ENCODE measurements around the gene SCLT1. TPM values are rescaled to one million over a fixed set of nuclear protein-coding genes. Genes with fewer than 3 reads are reported as not detected.

The SCLT1 gene
- total RNA-seq, 1 experiment from 2014 or later = 13.3 TPM

GRCh38 chr4:129110931-129111330 lies 17.6 kb upstream of the SCLT1 start:
- ATAC-seq (no peak), DNase-seq (ENCODE audit: low read depth, low spot score) (no peak)
- Histone ChIP-seq H3K36me3 (ENCODE audit: control insufficient read depth in 1 of 2, insufficient read depth in 2 of 2, low read length in 2 of 2) (no peaks in the 10 kb centered on the region), H3K27me3 (ENCODE audit: insufficient read depth, low read length) (no peaks in the 10 kb centered on the region), H3K4me2 (ENCODE audit: low read length) (no peak overlapping the region), H3K27ac (ENCODE audit: low read depth, low read length) (no peak overlapping the region), H3K4me3 (replicated peaks in 1 of 2; ENCODE audit: low read depth in 1 of 2, low read length in 2 of 2) (no peak overlapping the region), H3K4me1 (ENCODE audit: control insufficient read depth in 1 of 2, insufficient read depth in 2 of 2, low read length in 2 of 2) (no peaks in the 10 kb centered on the region), H3K9me3 (ENCODE audit: control insufficient read depth in 1 of 2, insufficient read depth in 1 of 2, low read depth in 1 of 2, low read length in 2 of 2) (no peaks in the 10 kb centered on the region), H3K9ac (ENCODE audit: low read length) (no peak overlapping the region), H2AFZ (ENCODE audit: low read depth, low read length, poor library complexity, severe bottlenecking) (no peak overlapping the region), H3K79me2 (ENCODE audit: insufficient read depth, low read length) (no peaks in the 10 kb centered on the region), H3K9me2 (ENCODE audit: insufficient read depth) (no peaks in the 10 kb centered on the region), H4K20me1 (ENCODE audit: insufficient read depth) (no peaks in the 10 kb centered on the region)
- intact Hi-C loops (cut with micrococcal nuclease) = no loop called here
- CTCF ChIA-PET = no interaction called here
- POLR2A ChIA-PET = no interaction called here
- BruUV-seq (replicated peaks) = no TSS peak
- RAD21 ChIA-PET (ENCODE audit: low non-redundant PET in 1 of 2, low total read pairs in 2 of 2, uncharacterized antibody in 2 of 2, unreplicated experiment in 2 of 2) = no interaction called here
- TF ChIP-seq POLR2AphosphoS5 (IDR thresholded peaks at IDR 0.05; ENCODE audit: low read depth, low read length) = no peak
- TF ChIP-seq ZFX (IDR thresholded peaks at IDR 0.05) = no peak
- TF ChIP-seq ZBTB33 (IDR thresholded peaks at IDR 0.05; ENCODE audit: extremely low read depth, insufficient replicate concordance, low read length) = no peak
- TF ChIP-seq POLR2A (IDR thresholded peaks at IDR 0.05; ENCODE audit: borderline replicate concordance, extremely low read depth, insufficient read depth, insufficient read length) = no peak
- no peak for TF ChIP-seq REST (IDR thresholded peaks at IDR 0.05; ENCODE audit: low read depth)
- TF ChIP-seq MAX (IDR thresholded peaks at IDR 0.05) = no peak
- no peak for TF ChIP-seq YY1 (IDR thresholded peaks at IDR 0.05; ENCODE audit: extremely low read depth, insufficient replicate concordance, low read depth, low read length)
- no peak for TF ChIP-seq EZH2phosphoT487 (IDR thresholded peaks at IDR 0.05; ENCODE audit: borderline replicate concordance)
- no peak for TF ChIP-seq RAD21 (IDR thresholded peaks at IDR 0.05; ENCODE audit: low read depth)
- no peak for TF ChIP-seq FOSL1 (IDR thresholded peaks at IDR 0.05; ENCODE audit: low read depth)
- TF ChIP-seq EGR1 (IDR thresholded peaks at IDR 0.05; ENCODE audit: low read depth) = no peak
- TF ChIP-seq ZNF274 (IDR thresholded peaks at IDR 0.05; ENCODE audit: low read depth, low read length) = no peak
- no peak for TF ChIP-seq ATF3 (IDR thresholded peaks at IDR 0.05)
- TF ChIP-seq ELF1 (IDR thresholded peaks at IDR 0.05; ENCODE audit: borderline replicate concordance, low read depth) = no peak
- no peak for TF ChIP-seq SIN3A (IDR thresholded peaks at IDR 0.05; ENCODE audit: low read depth)
- TF ChIP-seq CEBPB (IDR thresholded peaks at IDR 0.05; ENCODE audit: low read depth) = no peak
- no peak for TF ChIP-seq CBX3 (IDR thresholded peaks at IDR 0.05; ENCODE audit: low read depth)
- TF ChIP-seq SP1 (IDR thresholded peaks at IDR 0.05; ENCODE audit: low read depth) = no peak

Data from HCT116 (cell line).